ENCODE data around the gene PBX3. TPM values are rescaled to one million over a fixed set of nuclear protein-coding genes. Genes with fewer than 3 reads are reported as not detected.

PBX3 gene
- total and polyA plus RNA-seq, 4 donors = 7.3 to 18.9 (median 11.1) TPM

- Histone ChIP-seq H3K4me1 (ENCODE audit: control insufficient read depth in 4 of 4, insufficient read depth in 4 of 4, low read length in 3 of 4) (no peaks in the 10 kb centered on the region), H3K27me3 (ENCODE audit: control insufficient read depth in 4 of 4, insufficient read depth in 4 of 4, low read length in 3 of 4) (no peaks in the 10 kb centered on the region), H3K27ac (ENCODE audit: low read depth in 1 of 2, low read length in 2 of 2) (no peak overlapping the region), H3K4me3 (ENCODE audit: low read depth in 1 of 3, low read length in 3 of 3) (no peak overlapping the region), H3K9ac (ENCODE audit: low read depth in 1 of 2, low read length in 2 of 2) (no peak overlapping the region), H3K36me3 (ENCODE audit: control insufficient read depth in 4 of 4, insufficient read depth in 3 of 4, low read depth in 1 of 4, low read length in 3 of 4) (peaks cover 3 to 23% (median 8%) of the 10 kb centered on the region in 4 donors), H3K9me3 (ENCODE audit: control insufficient read depth in 4 of 4, low read length in 3 of 4) (no peaks in the 10 kb centered on the region)
- DNase-seq (ENCODE audit: low spot score) = no peak
- TF ChIP-seq HNF4A (conservative IDR thresholded peaks at IDR 0.05) = no peak
- TF ChIP-seq FOXA2 (IDR thresholded peaks at IDR 0.05) = no peak
- no peak for TF ChIP-seq REST (IDR thresholded peaks at IDR 0.05)
- TF ChIP-seq, protein P1, sequence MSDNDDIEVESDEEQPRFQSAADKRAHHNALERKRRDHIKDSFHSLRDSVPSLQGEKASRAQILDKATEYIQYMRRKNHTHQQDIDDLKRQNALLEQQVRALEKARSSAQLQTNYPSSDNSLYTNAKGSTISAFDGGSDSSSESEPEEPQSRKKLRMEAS (IDR thresholded peaks at IDR 0.05) = no peak
- TF ChIP-seq YY1 (IDR thresholded peaks at IDR 0.05) = no peak
- no peak for TF ChIP-seq NR2F2 (IDR thresholded peaks at IDR 0.05)
- no peak for TF ChIP-seq SP1 (IDR thresholded peaks at IDR 0.05)
- no peak for TF ChIP-seq ATF3 (IDR thresholded peaks at IDR 0.05)
- no peak for TF ChIP-seq GABPA (IDR thresholded peaks at IDR 0.05 in 1 of 2, conservative IDR thresholded peaks at IDR 0.05 in 1 of 2)
- no peak for TF ChIP-seq TAF1 (conservative IDR thresholded peaks at IDR 0.05)
- TF ChIP-seq, protein P2, sequence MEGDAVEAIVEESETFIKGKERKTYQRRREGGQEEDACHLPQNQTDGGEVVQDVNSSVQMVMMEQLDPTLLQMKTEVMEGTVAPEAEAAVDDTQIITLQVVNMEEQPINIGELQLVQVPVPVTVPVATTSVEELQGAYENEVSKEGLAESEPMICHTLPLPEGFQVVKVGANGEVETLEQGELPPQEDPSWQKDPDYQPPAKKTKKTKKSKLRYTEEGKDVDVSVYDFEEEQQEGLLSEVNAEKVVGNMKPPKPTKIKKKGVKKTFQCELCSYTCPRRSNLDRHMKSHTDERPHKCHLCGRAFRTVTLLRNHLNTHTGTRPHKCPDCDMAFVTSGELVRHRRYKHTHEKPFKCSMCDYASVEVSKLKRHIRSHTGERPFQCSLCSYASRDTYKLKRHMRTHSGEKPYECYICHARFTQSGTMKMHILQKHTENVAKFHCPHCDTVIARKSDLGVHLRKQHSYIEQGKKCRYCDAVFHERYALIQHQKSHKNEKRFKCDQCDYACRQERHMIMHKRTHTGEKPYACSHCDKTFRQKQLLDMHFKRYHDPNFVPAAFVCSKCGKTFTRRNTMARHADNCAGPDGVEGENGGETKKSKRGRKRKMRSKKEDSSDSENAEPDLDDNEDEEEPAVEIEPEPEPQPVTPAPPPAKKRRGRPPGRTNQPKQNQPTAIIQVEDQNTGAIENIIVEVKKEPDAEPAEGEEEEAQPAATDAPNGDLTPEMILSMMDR (IDR thresholded peaks at IDR 0.05; ENCODE audit: low read depth, low read length, missing input control) = no peak
- TF ChIP-seq RXRA (IDR thresholded peaks at IDR 0.05) = no peak
- TF ChIP-seq, protein P3, sequence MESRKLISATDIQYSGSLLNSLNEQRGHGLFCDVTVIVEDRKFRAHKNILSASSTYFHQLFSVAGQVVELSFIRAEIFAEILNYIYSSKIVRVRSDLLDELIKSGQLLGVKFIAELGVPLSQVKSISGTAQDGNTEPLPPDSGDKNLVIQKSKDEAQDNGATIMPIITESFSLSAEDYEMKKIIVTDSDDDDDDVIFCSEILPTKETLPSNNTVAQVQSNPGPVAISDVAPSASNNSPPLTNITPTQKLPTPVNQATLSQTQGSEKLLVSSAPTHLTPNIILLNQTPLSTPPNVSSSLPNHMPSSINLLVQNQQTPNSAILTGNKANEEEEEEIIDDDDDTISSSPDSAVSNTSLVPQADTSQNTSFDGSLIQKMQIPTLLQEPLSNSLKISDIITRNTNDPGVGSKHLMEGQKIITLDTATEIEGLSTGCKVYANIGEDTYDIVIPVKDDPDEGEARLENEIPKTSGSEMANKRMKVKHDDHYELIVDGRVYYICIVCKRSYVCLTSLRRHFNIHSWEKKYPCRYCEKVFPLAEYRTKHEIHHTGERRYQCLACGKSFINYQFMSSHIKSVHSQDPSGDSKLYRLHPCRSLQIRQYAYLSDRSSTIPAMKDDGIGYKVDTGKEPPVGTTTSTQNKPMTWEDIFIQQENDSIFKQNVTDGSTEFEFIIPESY (IDR thresholded peaks at IDR 0.05) = no peak
- no peak for TF ChIP-seq RAD21 (IDR thresholded peaks at IDR 0.05)
- no peak for TF ChIP-seq FOXA1 (IDR thresholded peaks at IDR 0.05)
- no peak for TF ChIP-seq JUND (IDR thresholded peaks at IDR 0.05)
- no peak for TF ChIP-seq EGR1 (IDR thresholded peaks at IDR 0.05; ENCODE audit: low read depth in 2 of 2)
- no peak for TF ChIP-seq HNF4G (IDR thresholded peaks at IDR 0.05)
- 90% methylated on average over 11 of the region's 11 CpGs for WGBS
These were observed 220.0 kb downstream of the PBX3 start for GRCh38 chr9:125966959-125967711.
